Activated CD8-positive, alpha-beta memory T cell treated with anti-CD3 and anti-CD28 coated beads for 48 hours (primary cell): ENCODE measurements around the gene CSAD.
"Not testable (repeated sequence)": the region's sequence is repeated elsewhere in the genome, so short reads cannot be mapped to it uniquely, and the experiment has no call there.

Source experiments
- DNase-seq, 3 experiments: peaks; one replicate each; pipeline ENCODE4 v3.0.0-alpha.2; 2020; ENCODE audit warnings: low read depth in 2 of 3, low spot score in 2 of 3

CSAD gene

GRCh38 chr12:53180931-53181645, 363 bp upstream of the CSAD start:
- peak in 2 of 3 experiments; percentile 47 to 59 for DNase-seq

DNA sequence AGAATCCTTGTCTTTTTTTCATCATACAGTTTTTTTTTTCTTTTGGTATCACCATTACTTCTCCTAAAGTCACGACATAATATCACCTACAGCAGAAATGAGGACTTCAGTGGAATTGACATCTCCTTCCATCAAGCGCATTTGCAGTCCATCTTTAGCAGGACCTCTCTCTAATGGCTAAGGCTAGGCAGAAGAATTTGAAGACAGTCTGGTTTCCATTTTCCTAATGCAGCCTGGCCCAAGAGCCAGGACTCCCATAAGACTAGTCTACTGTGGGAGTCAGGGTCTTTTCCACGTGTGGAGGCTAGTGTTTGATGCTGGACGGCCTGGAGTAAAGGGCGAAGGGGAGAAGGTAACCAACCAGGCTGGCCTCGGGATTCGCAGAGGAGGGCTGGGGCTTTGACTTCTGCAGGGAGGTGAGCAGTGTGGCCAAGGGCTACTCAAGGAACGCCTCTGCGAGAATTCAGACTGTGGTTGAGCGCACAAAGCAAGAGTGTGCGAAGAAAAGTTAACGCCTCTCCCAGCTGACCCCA, 972 bp downstream of the CSAD start:
- no peak for DNase-seq

DNA sequence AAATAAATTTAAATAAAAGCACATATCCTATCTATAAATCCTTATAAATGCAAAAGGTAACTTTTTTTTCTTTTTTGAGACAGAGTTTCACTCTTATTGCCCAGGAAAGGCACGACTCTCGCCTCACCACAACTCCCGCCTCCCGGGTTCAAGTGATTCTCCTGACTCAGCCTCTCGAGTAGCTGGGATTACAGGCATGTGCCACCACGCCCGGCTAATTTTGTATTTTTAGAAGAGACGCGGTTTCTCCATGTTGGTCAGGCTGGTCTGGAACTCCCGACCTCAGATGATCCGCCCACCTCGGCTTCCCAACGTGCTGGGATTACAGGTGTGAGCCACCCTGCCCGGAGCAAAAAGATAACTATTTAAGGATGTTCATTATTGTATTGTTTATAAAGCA, 1.9 kb downstream of the CSAD start:
- not testable (repeated sequence) for DNase-seq

DNA sequence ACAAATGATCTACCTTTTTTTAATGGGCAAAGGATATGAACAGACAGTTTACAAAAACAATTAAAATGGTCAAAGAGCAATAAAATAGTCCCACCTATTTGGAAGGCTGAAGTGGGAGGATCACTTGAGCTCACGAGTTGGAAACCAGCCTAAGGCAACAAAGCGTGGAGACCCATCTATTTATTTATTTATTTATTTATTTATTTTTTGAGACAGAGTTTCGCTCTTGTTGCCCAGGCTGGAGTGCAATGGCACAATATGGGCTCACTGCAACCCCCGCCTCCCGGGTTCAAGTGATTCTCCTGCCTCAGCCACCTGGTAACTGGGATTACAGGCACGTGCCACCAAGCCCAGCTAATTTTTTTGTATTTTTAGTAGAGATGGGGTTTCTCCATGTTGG, 3.3 kb downstream of the CSAD start:
- not testable (repeated sequence) for DNase-seq

DNA sequence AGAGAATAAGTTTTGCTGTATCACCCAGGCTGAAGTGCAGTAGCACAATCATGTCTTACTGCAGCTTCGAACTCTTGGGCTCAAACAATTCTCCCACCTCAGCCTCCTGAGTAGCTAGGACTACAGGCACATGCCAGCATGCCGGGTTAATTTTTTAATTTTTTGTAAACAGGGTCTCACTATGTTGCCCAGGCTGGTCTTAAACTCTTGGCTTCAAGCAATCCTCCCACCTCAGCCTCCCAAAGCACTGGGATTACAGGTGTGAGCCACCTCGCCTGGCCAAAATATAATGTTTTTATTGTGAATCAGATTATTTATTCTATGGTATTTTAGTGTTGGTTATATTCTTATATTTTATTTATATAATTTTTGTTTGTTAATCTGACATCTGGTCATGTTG, 4.0 kb downstream of the CSAD start:
- no peak for DNase-seq

GRCh38 chr12:53174881-53175491, 5.7 kb downstream of the CSAD start:
- no peak for DNase-seq

- DNase-seq = no peak
Observed at GRCh38 chr12:53173085-53173715, 7.5 kb downstream of the CSAD start.

DNA sequence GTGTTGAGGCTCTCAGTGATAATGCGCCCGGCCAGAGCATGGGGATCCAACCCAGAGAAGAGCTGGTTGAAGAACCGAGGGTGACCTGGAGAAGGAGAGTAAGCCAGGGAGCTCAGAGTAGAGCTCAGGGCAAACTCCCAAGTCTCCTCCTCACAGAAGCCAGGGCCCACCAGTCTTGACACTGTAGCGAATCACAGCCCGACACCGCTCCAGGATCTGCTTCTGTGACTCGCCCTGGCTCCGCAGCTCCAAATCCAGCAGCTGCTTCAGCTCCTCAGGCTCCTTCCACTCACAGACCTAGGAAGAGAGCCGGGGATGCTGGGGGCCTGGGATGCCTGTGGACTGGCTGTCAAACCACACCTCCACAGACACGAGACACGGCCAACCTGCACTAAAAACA, 8.4 kb downstream of the CSAD start:
- DNase-seq = no peak

- DNase-seq = no peak
Observed at GRCh38 chr12:53171725-53172329, 8.9 kb downstream of the CSAD start.

DNA sequence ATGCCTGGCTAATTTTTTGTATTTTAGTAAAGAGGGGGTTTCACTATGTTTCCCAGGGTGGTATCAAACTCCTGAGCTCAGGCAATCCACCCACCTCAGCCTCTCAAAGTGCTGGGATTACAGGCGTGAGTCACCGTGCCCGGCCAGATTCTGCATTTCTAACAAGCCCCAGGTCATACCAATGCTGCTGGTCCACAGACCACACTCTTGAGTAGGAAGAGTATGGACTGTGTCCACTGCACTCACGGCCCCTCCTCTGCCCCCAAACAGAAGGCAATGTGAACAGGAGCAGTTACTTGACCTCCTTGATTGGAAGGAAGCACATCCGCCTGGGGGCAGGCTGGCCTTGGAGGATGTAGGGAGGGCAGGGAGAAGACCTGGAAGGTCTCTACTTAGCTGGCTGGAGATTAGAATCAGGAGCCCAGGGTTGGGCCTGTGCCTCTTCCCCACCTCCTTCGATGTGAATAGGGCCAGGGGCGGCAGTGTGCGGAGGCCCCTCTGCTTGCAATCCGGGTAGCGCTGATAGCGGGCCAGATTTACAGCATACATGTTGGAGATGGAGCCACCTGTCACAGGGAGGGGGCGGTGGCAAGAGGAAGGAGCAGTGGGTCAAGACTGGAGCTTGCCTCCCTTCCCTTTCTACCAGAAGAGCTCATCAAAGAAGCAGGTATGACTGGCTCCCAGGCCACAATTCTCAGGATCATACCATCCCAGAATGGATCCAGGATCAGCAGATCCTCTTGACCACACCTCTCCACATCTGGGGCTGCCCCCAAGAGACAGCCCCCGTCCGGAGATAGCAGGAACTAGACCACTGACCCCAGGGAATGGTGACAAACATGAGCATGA, 9.6 kb downstream of the CSAD start:
- no peak for DNase-seq

GRCh38 chr12:53170215-53170614, 10.5 kb downstream of the CSAD start:
- no peak for DNase-seq

GRCh38 chr12:53169644-53170043, 11.1 kb downstream of the CSAD start:
- DNase-seq = no peak

GRCh38 chr12:53166837-53167236, 13.9 kb downstream of the CSAD start:
- DNase-seq = no peak

DNA sequence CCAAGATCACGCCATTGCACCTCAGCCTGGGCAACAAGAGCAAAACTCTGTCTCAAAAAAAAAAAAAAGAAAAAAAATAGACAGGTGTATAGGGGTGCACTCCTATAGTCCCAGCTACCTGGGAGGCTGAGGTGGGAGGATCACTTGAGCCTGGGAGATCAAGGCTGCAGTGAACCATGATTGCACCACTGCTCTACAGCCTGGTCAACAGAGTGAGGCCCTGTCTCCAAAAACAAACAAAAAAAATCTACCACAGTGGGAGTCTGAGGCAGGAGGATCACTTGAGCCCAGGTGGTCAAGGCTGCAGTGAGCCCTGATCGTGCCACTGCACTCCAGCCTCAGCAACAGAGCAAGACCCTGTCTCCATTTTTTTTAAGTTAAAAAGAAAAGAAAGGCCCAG, 17.7 kb downstream of the CSAD start:
- DNase-seq = not testable (repeated sequence)

GRCh38 chr12:53161119-53161911, 19.4 kb downstream of the CSAD start:
- DNase-seq = no peak

- no peak for DNase-seq
Observed at GRCh38 chr12:53160673-53161072, 20.1 kb downstream of the CSAD start.

GRCh38 chr12:53160000-53160399, 20.7 kb downstream of the CSAD start:
- DNase-seq = no peak

DNA sequence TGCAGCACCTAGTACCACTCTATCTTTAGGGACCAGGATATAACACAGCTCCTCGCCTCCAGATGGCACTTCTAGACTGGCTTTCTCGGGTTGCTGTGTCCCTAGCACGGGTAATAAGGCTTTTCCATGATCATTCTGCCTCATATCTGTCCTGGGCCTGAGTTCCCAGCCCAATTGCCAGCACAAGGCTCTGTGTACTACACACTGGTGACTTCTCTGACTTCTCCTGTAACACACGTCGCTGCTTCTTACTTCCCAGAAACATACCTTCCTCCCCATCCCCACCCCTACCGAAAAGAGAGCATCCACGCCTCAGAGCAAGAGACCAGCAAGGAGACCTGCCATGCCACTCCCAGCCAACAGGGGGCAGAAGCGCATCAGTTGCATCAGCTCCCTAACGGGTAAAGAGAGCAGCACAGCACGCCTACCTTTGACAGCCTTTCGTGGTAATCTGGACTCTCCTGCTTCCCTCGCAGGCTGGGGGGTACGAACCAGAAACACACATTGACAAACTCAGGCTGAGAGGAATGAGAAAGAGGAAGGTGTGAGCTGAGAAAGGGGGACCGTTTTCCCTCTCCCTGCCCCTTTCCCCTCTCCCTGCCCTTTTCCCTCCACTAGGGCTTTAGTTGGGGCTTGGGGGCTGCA, 21.4 kb downstream of the CSAD start:
- DNase-seq = peak; percentile 70 to 85 (median 73)

DNA sequence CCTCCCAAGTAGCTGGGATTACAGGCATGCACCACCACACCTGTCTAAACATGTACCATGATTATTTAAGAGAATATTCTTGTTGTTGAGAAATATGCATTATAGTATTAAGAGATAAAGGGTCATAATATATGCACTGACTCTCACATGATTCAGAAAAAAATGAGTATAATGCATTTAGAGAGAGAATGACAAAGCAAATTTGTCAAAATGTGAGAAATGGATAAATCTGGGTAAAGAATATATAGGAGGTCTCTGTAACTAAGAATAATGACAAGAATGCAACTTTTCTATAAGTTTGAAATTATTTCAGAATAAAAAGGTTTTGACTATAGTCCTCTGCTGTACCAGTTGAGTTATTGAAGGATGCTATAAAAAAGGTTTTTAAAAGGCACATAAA, 28.3 kb downstream of the CSAD start:
- no peak for DNase-seq

GRCh38 chr12:53151039-53151438, 29.7 kb downstream of the CSAD start:
- DNase-seq = no peak
